Duodenal mucosa (tissue), 2 donors: ENCODE data around the gene INAVA.

Experiments used
- H3K27ac ChIP-seq: one replicate; pipeline ENCODE4 v1.7.0; 2013; ENCODE audit warnings: low read depth, low read length
- H3K27me3 ChIP-seq, 2 donors: one replicate each; pipeline ENCODE4 v1.7.0; 2013; ENCODE audit warnings: low read length in 2 of 2, control low read depth in 1 of 2; ENCODE audit not compliant: insufficient read depth in 2 of 2, control insufficient read depth in 1 of 2
- H3K36me3 ChIP-seq, 2 donors: one replicate each; pipeline ENCODE4 v1.7.0; 2013; ENCODE audit warnings: low read length in 2 of 2, control low read depth in 1 of 2; ENCODE audit not compliant: insufficient read depth in 2 of 2, control insufficient read depth in 1 of 2
- H3K4me1 ChIP-seq, 2 donors: one replicate each; pipeline ENCODE4 v1.7.0; 2013; ENCODE audit warnings: low read length in 2 of 2, control low read depth in 1 of 2; ENCODE audit not compliant: insufficient read depth in 2 of 2, control insufficient read depth in 1 of 2
- H3K4me3 ChIP-seq, 2 donors: one replicate each; pipeline ENCODE4 v1.7.0; 2013; ENCODE audit warnings: low read length in 2 of 2, low read depth in 1 of 2
- H3K9ac ChIP-seq, 2 donors: one replicate each; pipeline ENCODE4 v1.7.0; 2013; ENCODE audit warnings: low read length in 2 of 2, low read depth in 1 of 2
- H3K9me3 ChIP-seq, 2 donors: one replicate each; pipeline ENCODE4 v1.7.0; 2013; ENCODE audit warnings: low read length in 2 of 2, control low read depth in 1 of 2; ENCODE audit not compliant: control insufficient read depth in 1 of 2

INAVA gene

GRCh38 chr1:200896531-200897196 lies 2.0 kb downstream of the INAVA start:
- Histone ChIP-seq H3K36me3 (peaks cover 33 to 37% of the 10 kb centered on the region in 2 donors), H3K9me3 (no peaks in the 10 kb centered on the region), H3K9ac (peak overlapping the region; percentile 55 to 78), H3K27ac (peak overlapping the region; percentile 87), H3K4me1 (peaks cover 61 to 74% of the 10 kb centered on the region in 2 donors), H3K27me3 (no peaks in the 10 kb centered on the region), H3K4me3 (peak overlapping the region; percentile 88 to 89)

- Histone ChIP-seq H3K27ac (peak overlapping the region; percentile 87), H3K9ac (peak overlapping the region; percentile 55 to 78), H3K27me3 (no peaks in the 10 kb centered on the region), H3K4me3 (peak overlapping the region; percentile 60 to 89), H3K9me3 (no peaks in the 10 kb centered on the region), H3K4me1 (peaks cover 62 to 74% of the 10 kb centered on the region in 2 donors), H3K36me3 (peaks cover 37 to 43% of the 10 kb centered on the region in 2 donors)
These were observed 2.6 kb downstream of the INAVA start for GRCh38 chr1:200897259-200897658.

DNA sequence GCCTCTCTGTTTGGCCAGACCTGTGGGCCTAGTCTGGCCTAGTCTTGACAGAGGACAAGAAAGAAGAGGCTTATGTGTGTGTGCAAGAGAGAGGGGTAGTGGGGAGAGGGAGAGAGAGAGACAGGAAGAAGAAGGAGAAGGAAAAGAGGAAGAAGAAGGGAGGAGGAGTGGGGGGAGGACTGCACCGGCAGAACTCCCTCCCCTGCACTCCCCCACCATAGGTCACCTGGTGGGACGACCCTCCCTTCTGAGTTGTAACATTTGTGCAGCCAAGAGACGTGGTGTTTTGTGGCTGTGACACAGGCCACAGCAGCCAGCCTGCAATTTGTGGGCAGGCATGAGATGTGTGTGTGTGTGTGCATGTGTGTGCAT lies 4.3 kb downstream of the INAVA start:
- Histone ChIP-seq H3K4me3 (peak overlapping the region in 1 of 2 donors; percentile 89), H3K9me3 (no peaks in the 10 kb centered on the region), H3K36me3 (peaks cover 39 to 49% of the 10 kb centered on the region in 2 donors), H3K9ac (no peak overlapping the region), H3K27me3 (no peaks in the 10 kb centered on the region), H3K27ac (no peak overlapping the region), H3K4me1 (peaks cover 54 to 66% of the 10 kb centered on the region in 2 donors)

GRCh38 chr1:200899451-200899915 lies 4.8 kb downstream of the INAVA start:
- no peak overlapping the region for H3K4me3 ChIP-seq
- H3K27me3 ChIP-seq: no peaks in the 10 kb centered on the region
- H3K4me1 ChIP-seq: peaks cover 53 to 68% of the 10 kb centered on the region in 2 donors
- H3K9ac ChIP-seq: no peak overlapping the region
- no peaks in the 10 kb centered on the region for H3K9me3 ChIP-seq
- no peak overlapping the region for H3K27ac ChIP-seq
- peaks cover 39 to 49% of the 10 kb centered on the region in 2 donors for H3K36me3 ChIP-seq

DNA sequence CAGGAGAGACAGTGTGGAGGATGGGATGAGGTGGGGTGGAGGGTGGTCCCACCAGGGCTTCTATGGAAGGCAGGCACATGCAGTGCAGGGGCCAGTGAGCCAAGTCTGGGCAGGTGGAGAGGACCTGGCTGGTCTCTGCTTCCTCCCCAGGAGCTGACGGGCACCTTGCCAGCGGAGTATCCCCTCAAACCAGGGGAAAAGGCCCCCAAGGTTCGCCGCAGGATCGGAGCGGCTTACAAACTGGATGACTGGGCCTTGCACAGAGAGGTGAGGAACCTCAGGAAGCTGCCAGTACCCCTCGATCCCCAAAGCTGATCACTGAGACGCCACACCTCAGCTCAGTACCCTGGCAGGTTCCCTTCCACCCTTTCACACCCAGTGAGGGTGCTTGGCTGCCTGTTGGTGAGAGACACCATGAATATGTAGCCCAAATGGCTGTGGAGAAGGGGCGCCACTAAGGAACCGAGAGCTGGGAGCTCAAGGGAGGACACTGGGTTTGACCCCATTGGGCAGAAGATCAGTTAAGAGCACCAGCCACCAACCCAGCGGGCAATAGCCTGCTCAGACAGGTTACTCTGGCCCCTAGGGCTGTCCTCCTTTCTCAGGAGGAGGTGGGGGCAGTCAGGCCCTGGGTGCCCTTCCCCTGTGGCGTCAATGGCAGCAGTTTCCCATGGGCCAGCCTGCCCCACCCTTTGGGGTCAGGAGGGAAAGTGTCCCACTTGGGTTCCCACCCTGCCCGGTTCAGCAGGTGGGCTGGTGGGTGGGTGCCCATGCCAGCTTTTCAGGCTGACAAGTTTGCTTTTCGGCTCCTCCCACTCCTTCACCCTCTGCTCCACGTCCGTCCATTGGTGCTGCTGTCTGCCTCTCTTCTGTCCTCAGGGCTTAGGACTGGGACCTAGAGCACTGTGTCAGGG lies 5.5 kb downstream of the INAVA start:
- H3K4me1 ChIP-seq: peaks cover 57 to 73% of the 10 kb centered on the region in 2 donors
- no peak overlapping the region for H3K27ac ChIP-seq
- peak overlapping the region in 1 of 2 donors; percentile 30 for H3K9ac ChIP-seq
- no peaks in the 10 kb centered on the region for H3K9me3 ChIP-seq
- H3K27me3 ChIP-seq: no peaks in the 10 kb centered on the region
- H3K36me3 ChIP-seq: peaks cover 39 to 49% of the 10 kb centered on the region in 2 donors
- H3K4me3 ChIP-seq: peak overlapping the region in 1 of 2 donors; percentile 44

GRCh38 chr1:200900877-200901276 lies 6.2 kb downstream of the INAVA start:
- Histone ChIP-seq H3K4me1 (peaks cover 63 to 80% of the 10 kb centered on the region in 2 donors), H3K9me3 (no peaks in the 10 kb centered on the region), H3K4me3 (no peak overlapping the region), H3K27me3 (no peaks in the 10 kb centered on the region), H3K9ac (peak overlapping the region in 1 of 2 donors; percentile 30), H3K27ac (no peak overlapping the region), H3K36me3 (peaks cover 39 to 49% of the 10 kb centered on the region in 2 donors)

DNA sequence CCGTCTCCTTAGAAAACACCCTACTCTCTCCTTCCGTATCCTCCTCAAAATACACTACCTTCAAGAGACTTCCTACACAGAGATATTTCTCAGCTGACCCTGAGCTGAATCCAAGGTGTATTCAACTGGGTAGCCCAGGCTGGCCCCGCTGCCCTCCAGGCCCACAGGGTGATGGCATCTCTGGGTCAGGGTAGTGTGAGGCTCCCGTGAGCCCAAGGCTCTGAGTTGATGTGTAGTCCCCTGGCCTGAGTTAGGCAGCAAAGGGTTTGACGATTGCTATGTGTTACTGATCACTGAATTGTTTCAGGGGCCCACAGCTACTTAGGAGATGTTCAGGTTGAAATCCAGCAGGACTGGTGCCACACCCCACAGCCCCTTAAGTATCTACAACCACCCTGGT lies 6.7 kb downstream of the INAVA start:
- H3K4me1 ChIP-seq: peaks cover 63 to 84% of the 10 kb centered on the region in 2 donors
- H3K27ac ChIP-seq: no peak overlapping the region
- H3K27me3 ChIP-seq: no peaks in the 10 kb centered on the region
- no peak overlapping the region for H3K4me3 ChIP-seq
- peak overlapping the region; percentile 10 to 30 for H3K9ac ChIP-seq
- H3K36me3 ChIP-seq: peaks cover 39 to 49% of the 10 kb centered on the region in 2 donors
- no peaks in the 10 kb centered on the region for H3K9me3 ChIP-seq

DNA sequence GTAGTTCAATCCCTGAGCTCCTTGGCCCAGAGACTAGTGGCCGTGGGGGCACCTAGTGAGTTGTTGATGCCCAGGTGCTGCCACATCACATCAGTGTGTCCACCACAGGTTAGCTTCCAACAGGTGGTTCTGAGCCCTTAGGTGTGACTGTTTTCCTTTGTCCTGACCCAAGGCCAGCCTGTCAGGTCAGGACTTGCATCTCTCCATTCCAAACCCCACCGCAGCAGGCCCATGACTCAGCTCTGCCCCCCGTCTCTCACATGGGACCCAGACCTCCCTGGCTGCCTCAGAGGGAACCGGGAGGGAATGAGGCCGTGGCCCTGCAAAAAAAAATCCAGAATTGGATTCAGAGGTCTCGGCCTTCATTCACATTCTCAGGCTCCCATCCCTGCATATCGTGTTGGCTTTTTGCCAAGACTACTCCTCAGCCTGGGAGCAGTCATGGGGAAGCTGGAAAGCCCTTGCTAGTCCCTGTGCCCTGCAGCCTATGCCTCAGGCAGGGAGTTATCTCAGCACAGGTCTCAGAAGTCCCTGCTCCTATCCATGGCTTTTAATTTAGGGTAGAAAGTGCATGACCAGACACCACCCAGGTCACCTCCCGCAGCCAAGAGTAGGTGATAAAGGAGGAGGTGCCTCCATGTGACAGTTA lies 7.2 kb downstream of the INAVA start:
- Histone ChIP-seq H3K27ac (no peak overlapping the region), H3K36me3 (peaks cover 39 to 49% of the 10 kb centered on the region in 2 donors), H3K9ac (peak overlapping the region in 1 of 2 donors; percentile 10), H3K4me3 (no peak overlapping the region), H3K27me3 (no peaks in the 10 kb centered on the region), H3K9me3 (no peaks in the 10 kb centered on the region), H3K4me1 (peaks cover 69 to 88% of the 10 kb centered on the region in 2 donors)

DNA sequence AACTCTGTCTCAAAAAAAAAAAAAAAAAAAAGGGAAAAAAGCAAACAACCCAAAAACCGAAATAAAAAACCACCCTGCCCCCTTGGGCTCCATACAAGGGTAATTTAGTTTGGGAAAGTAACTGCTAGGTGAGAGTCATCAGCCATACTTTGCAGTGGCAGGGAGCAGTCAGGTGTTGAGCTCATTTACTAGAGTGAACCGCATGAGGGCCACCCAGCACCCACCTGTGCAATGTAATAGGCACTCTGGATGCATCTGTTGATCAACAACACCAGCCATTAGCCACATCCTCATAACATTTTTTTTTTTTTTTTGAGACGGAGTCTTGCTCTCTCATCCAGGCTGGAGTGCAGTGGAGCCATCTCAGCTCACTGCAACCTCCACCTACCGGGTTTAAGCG lies 9.1 kb downstream of the INAVA start:
- Histone ChIP-seq H3K27ac (no peak overlapping the region), H3K27me3 (no peaks in the 10 kb centered on the region), H3K9me3 (no peaks in the 10 kb centered on the region), H3K4me3 (no peak overlapping the region), H3K4me1 (peaks cover 77 to 86% of the 10 kb centered on the region in 2 donors), H3K9ac (no peak overlapping the region), H3K36me3 (peaks cover 33 to 45% of the 10 kb centered on the region in 2 donors)
